ENCODE data around the gene PRRG3.

DNA sequence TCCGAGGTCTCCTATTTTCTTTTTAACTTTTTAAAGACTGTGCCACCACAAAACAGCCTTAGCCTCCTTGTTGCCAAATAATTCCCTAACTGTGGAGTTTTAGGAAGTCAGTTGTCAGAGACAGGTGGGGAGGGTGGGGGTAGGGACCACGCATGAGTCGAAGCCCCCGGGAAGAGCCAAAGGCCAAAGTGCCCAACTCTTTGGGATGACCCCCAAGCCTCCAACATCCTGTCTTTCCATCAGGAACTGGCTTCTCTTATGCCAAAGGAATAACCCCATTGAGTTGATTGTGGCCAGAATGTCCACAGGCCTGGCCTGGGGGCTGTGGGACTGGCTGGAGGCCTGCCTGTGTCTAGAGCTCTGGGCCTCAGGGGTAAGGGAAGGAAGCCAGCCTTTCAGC is 5.8 kb downstream of the PRRG3 start:
- TF ChIP-seq, protein P1, sequence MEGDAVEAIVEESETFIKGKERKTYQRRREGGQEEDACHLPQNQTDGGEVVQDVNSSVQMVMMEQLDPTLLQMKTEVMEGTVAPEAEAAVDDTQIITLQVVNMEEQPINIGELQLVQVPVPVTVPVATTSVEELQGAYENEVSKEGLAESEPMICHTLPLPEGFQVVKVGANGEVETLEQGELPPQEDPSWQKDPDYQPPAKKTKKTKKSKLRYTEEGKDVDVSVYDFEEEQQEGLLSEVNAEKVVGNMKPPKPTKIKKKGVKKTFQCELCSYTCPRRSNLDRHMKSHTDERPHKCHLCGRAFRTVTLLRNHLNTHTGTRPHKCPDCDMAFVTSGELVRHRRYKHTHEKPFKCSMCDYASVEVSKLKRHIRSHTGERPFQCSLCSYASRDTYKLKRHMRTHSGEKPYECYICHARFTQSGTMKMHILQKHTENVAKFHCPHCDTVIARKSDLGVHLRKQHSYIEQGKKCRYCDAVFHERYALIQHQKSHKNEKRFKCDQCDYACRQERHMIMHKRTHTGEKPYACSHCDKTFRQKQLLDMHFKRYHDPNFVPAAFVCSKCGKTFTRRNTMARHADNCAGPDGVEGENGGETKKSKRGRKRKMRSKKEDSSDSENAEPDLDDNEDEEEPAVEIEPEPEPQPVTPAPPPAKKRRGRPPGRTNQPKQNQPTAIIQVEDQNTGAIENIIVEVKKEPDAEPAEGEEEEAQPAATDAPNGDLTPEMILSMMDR (IDR thresholded peaks at IDR 0.05): no peak
- no peak for TF ChIP-seq POLR2A (IDR thresholded peaks at IDR 0.05; ENCODE audit: low read depth)
